Measurements from ENCODE around the gene MYO10.

- no peak for TF ChIP-seq CTCF (IDR thresholded peaks at IDR 0.05)
- TF ChIP-seq POLR2A (IDR thresholded peaks at IDR 0.05) = no peak
These were observed 9.7 kb downstream of the MYO10 start for GRCh38 chr5:16926417-16926816.
